Esophagus squamous epithelium (tissue), 4 donors: ENCODE results near the gene ME2.

Experiments used
- POLR2A ChIP-seq, 4 donors: fragments of 450-650 bp; IDR thresholded peaks; one replicate each; pipeline ENCODE4 v1.6.1; 2017; ENCODE audit warnings: antibody characterized with exemption in 4 of 4, mild to moderate bottlenecking in 4 of 4, moderate library complexity in 3 of 4
- TF ChIP-seq, protein P1 (sequence below), 6 experiments: fragments of 450-650 bp in 4 of 6; fragments of 200-600 bp in 2 of 6; sonication (generic) in 2 of 6; IDR thresholded peaks; one replicate each; pipeline ENCODE4 v1.5.1; 2016 to 2019; ENCODE audit warnings: antibody characterized with exemption in 6 of 6, mild to moderate bottlenecking in 4 of 6, moderate library complexity in 4 of 6

DNA sequence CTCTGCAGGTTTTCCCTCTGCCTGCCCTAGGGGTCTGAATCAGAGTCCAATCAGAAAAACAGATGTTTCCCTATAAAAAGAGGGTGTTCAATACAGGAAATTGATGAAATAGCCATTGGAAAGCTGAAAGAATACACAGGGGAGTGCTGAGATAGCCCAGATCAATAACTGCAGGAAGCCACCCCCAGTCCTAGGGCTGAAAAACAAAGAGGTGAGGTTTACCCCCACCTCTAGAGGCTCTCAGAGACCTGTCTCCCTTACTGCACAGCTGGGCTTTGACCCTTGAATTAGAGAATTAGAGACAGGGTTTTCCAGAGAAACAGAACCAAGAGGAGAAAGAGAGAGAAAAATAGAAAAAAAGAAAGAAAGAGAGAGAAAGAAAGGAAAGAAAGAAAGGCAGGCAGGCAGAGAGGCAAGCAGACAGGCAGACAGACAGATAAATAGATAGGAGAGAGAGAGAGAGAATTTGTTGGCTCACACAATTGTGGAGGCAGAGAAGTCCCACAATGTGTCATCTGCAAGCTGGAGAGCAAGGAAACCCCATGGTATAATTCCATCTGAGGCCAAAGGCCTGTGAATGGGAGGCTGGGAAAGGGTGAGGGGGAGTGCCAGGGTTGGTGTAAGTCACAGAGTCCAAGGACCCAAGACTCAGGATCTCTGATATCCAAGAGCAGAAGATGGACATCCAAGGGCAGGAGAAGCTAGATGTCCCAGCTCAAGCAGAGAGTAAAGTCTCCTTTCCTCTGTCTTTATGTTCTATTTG, 18.9 kb upstream of the ME2 start:
- TF ChIP-seq POLR2A (IDR thresholded peaks at IDR 0.05), result no peak
- TF ChIP-seq, protein P1, sequence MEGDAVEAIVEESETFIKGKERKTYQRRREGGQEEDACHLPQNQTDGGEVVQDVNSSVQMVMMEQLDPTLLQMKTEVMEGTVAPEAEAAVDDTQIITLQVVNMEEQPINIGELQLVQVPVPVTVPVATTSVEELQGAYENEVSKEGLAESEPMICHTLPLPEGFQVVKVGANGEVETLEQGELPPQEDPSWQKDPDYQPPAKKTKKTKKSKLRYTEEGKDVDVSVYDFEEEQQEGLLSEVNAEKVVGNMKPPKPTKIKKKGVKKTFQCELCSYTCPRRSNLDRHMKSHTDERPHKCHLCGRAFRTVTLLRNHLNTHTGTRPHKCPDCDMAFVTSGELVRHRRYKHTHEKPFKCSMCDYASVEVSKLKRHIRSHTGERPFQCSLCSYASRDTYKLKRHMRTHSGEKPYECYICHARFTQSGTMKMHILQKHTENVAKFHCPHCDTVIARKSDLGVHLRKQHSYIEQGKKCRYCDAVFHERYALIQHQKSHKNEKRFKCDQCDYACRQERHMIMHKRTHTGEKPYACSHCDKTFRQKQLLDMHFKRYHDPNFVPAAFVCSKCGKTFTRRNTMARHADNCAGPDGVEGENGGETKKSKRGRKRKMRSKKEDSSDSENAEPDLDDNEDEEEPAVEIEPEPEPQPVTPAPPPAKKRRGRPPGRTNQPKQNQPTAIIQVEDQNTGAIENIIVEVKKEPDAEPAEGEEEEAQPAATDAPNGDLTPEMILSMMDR (IDR thresholded peaks at IDR 0.05), result no peak
